Activated CD4-positive, alpha-beta T cell treated with anti-CD3 and anti-CD28 coated beads, Interleukin-2, amount 10 ng/mL, durations not matched to agents 24 days and 14 days (primary cell): ENCODE measurements around the gene ZNF473. TPM values are rescaled to one million over a fixed set of nuclear protein-coding genes. Genes with fewer than 3 reads are reported as not detected.

Experiments used
- total RNA-seq: library from RNA; stranded (reverse); gene quantifications from 2 replicates; pipeline ENCODE4 v1.2.3, GENCODE V29; 2022

Gene ZNF473
- total RNA-seq, 1 donor from 2014 or later = 14.2 TPM

Other genes starting within 250 kb of the ZNF473 start
- 16.2 and 16.4 TPM in 2 replicates for gene FUZ, start 212.7 kb upstream of the ZNF473 start, total RNA-seq
- 49.1 and 51.5 TPM in 2 replicates for gene MED25, start 207.7 kb upstream of the ZNF473 start, total RNA-seq
- gene PTOV1, start 174.8 kb upstream of the ZNF473 start, total RNA-seq = 121 and 124 TPM in 2 replicates
- gene PNKP, start 158.4 kb upstream of the ZNF473 start, total RNA-seq = 123 and 124 TPM in 2 replicates
- gene AKT1S1, start 148.7 kb upstream of the ZNF473 start, total RNA-seq = 31.5 and 33.5 TPM in 2 replicates
- gene TBC1D17, start 148.3 kb upstream of the ZNF473 start, total RNA-seq = 36.5 and 36.8 TPM in 2 replicates
- 40.4 and 41.4 TPM in 2 replicates for gene IL4I1, start 129.1 kb upstream of the ZNF473 start, total RNA-seq
- 44.3 and 45.5 TPM in 2 replicates for gene ATF5, start 96.8 kb upstream of the ZNF473 start, total RNA-seq
- gene NUP62, start 96.5 kb upstream of the ZNF473 start, total RNA-seq = 217 and 232 TPM in 2 replicates
- not detected in 2 replicates for gene SIGLEC11, start 64.8 kb upstream of the ZNF473 start, total RNA-seq
- 66.1 and 70.0 TPM in 2 replicates for gene VRK3, start 633 bp upstream of the ZNF473 start, total RNA-seq
- gene IZUMO2, start 137.3 kb downstream of the ZNF473 start, total RNA-seq = not detected in 2 replicates
- not detected in 2 replicates for gene MYH14, start 177.6 kb downstream of the ZNF473 start, total RNA-seq